HepG2 (cell line): ENCODE results near the gene DDAH1. TPM values are rescaled to one million over a fixed set of nuclear protein-coding genes. Genes with fewer than 3 reads are reported as not detected.

Source experiments
- ATAC-seq: fragments of 200-7000 bp; cut with Tn5 transposase; 3 replicates; pipeline ENCODE4 v1.9.1; 2020; ENCODE audit warnings: mild to moderate bottlenecking, moderate library complexity
- BruUV-seq: library from RNA; stranded (reverse); fragments of 400-500 nt; replicated peaks from 2 replicates; lab custom pipeline; 2021; lab: Mats Ljungman, UMichigan
- CTCF ChIA-PET: fragments of 300-600 bp; formaldehyde crosslinking; extraction: SDS; loops from one replicate; lab custom pipeline; 2021; ENCODE audit warnings: low total read pairs, inconsistent platforms, low intra/inter-chr PET ratio; lab: Yijun Ruan, JAX
- POLR2A ChIA-PET: fragments of 350-600 bp; sonication (Branson Sonifier 250); formaldehyde crosslinking; loops from one replicate; lab custom pipeline; 2020; ENCODE audit warnings: antibody characterized with exemption, inconsistent platforms; lab: Yijun Ruan, JAX
- DNase-seq: peaks from one replicate; pipeline ENCODE4 v3.0.0-alpha.2; 2015; ENCODE audit warnings: low spot score
- FAIRE-seq: peaks from 3 replicates; lab custom pipeline; 2011; peaks lifted over from hg19 to GRCh38; lab: Jason Lieb, UNC
- H2AFZ ChIP-seq: one replicate; pipeline ENCODE4 v1.6.1; 2011; ENCODE audit warnings: low read length, inconsistent platforms
- H3K27ac ChIP-seq: fragments of 300-600 bp; 3 replicates; pipeline ENCODE4 v1.8.0; 2011; ENCODE audit warnings: mixed run types, mild to moderate bottlenecking, mixed read lengths, low read length, inconsistent platforms; ENCODE audit not compliant: insufficient read depth; ENCODE audit errors: extremely low read length
- H3K27me3 ChIP-seq, 2 experiments: fragments of 200-600 bp in 1 of 2; 2 replicates in 1 of 2; 3 replicates in 1 of 2; pipeline versions ENCODE4 v1.6.0 to v1.8.0; 2011; ENCODE audit warnings: low read length in 2 of 2, mild to moderate bottlenecking in 2 of 2, moderate library complexity in 2 of 2, inconsistent platforms in 1 of 2; ENCODE audit not compliant: insufficient read depth in 2 of 2, control insufficient read depth in 1 of 2
- H3K36me3 ChIP-seq, 2 experiments: fragments of 200-600 bp in 1 of 2; replicated peaks in 1 of 2; 2 replicates in 1 of 2; 3 replicates in 1 of 2; pipeline versions ENCODE4 v1.5.1 to v1.8.0; 2011; ENCODE audit warnings: low read length in 2 of 2, inconsistent platforms in 1 of 2; ENCODE audit not compliant: insufficient read depth in 2 of 2, control insufficient read depth in 1 of 2
- H3K4me1 ChIP-seq: 2 replicates; pipeline ENCODE4 v1.5.1; 2012; ENCODE audit warnings: low read length, inconsistent platforms; ENCODE audit not compliant: insufficient read depth
- H3K4me2 ChIP-seq: 2 replicates; pipeline ENCODE4 v1.6.0; 2011; ENCODE audit warnings: low read depth, low read length, inconsistent platforms
- H3K4me3 ChIP-seq, 3 experiments: fragments of 200-600 bp in 1 of 3; sonication (generic), shearing (Covaris generic) in 1 of 3; replicated peaks in 1 of 3; 2 replicates each; pipeline ENCODE4 v1.5.1; 2011 to 2016; ENCODE audit warnings: low read length in 3 of 3, inconsistent platforms in 2 of 3, low read depth in 2 of 3, mild to moderate bottlenecking in 2 of 3, control low read depth in 1 of 3, mixed read lengths in 1 of 3; ENCODE audit not compliant: insufficient read depth in 1 of 3
- H3K79me2 ChIP-seq: one replicate; pipeline ENCODE4 v1.6.1; 2011; ENCODE audit warnings: low read length, inconsistent platforms; ENCODE audit not compliant: insufficient read depth
- H3K9ac ChIP-seq: 2 replicates; pipeline ENCODE4 v1.6.0; 2011; ENCODE audit warnings: mild to moderate bottlenecking, low read depth, low read length, inconsistent platforms; ENCODE audit not compliant: insufficient read depth
- H3K9me3 ChIP-seq: 2 replicates; pipeline ENCODE4 v1.5.1; 2012; ENCODE audit warnings: mild to moderate bottlenecking, low read length
- H4K20me1 ChIP-seq: 2 replicates; pipeline ENCODE4 v1.6.0; 2011; ENCODE audit warnings: inconsistent platforms, mild to moderate bottlenecking, low read length, moderate library complexity; ENCODE audit not compliant: insufficient read depth
- AKAP8 ChIP-seq: sonication (generic); formaldehyde crosslinking; IDR thresholded peaks from 2 replicates; pipeline ENCODE4 v1.5.1; 2020; ENCODE audit warnings: mild to moderate bottlenecking, missing genetic modification reagents
- PREB ChIP-seq: sonication (generic); formaldehyde crosslinking; IDR thresholded peaks from 2 replicates; pipeline ENCODE4 v1.4.0; 2020; ENCODE audit warnings: missing genetic modification reagents
- SAFB2 ChIP-seq: sonication (generic); formaldehyde crosslinking; IDR thresholded peaks from 2 replicates; pipeline ENCODE4 v1.5.1; 2020; ENCODE audit warnings: missing genetic modification reagents, low read depth, mild to moderate bottlenecking, borderline replicate concordance
- ZBTB39 ChIP-seq: sonication (generic); formaldehyde crosslinking; IDR thresholded peaks from 2 replicates; pipeline ENCODE4 v1.5.0; 2020; ENCODE audit warnings: missing genetic modification reagents
- ZNF792 ChIP-seq: IDR thresholded peaks from 2 replicates; pipeline ENCODE4 v1.6.1; 2016
- ZNF83 ChIP-seq: sonication (generic); formaldehyde crosslinking; IDR thresholded peaks from 2 replicates; pipeline ENCODE4 v1.4.0; 2020; ENCODE audit warnings: missing genetic modification reagents, mild to moderate bottlenecking, borderline replicate concordance
- WGBS: methylation state at CpG from one replicate; pipeline ENCODE4 v1.1.6; 2017; ENCODE audit warnings: low lambda C conversion rate; 5-methylcytosine and 5-hydroxymethylcytosine counted together
- in situ Hi-C: cut with HindIII; loops from 2 replicates; pipeline ENCODE4 v1.10.0; 2017; ENCODE audit warnings: low pct_unique_long_range_greater_than_20kb; ENCODE audit not compliant: extremely low pct_ligation_motif_present
- intact Hi-C: fragments of 100-400 bp; cut with micrococcal nuclease; formaldehyde crosslinking; loops from one replicate; pipeline ENCODE4 v1.10.0; 2022; ENCODE audit not compliant: unreplicated experiment
- polyA plus RNA-seq, 8 experiments: library from polyadenylated mRNA; depleted of rRNA in 3 of 8; stranded (reverse) in 7 of 8; unstranded in 1 of 8; fragments of >200 nt; fragmentation: Illumina TruSeq in 4 of 8; extraction: Trizol in 4 of 8; gene quantifications; 2 replicates each; pipeline versions ENCODE4 v1.2.1 to v1.2.3, GENCODE V29; 2011 to 2016; ENCODE audit warnings: low read depth in 4 of 8, missing spikeins in 1 of 8, mixed read lengths in 1 of 8; ENCODE audit not compliant: insufficient read depth in 1 of 8
- total RNA-seq, 5 experiments: library from RNA; depleted of rRNA; stranded (reverse); fragments of >200 nt; fragmentation: Illumina TruSeq; extraction: Trizol; gene quantifications; 2 replicates each; pipeline ENCODE4 v1.2.3, GENCODE V29; 2016; ENCODE audit warnings: low read depth in 1 of 5
- TF ChIP-seq, protein P1 (sequence below): IDR thresholded peaks from 2 replicates; pipeline ENCODE4 v1.6.1; 2016; ENCODE audit warnings: low read depth, missing genetic modification reagents, missing compliant biosample characterization

Gene DDAH1
- total and polyA plus RNA-seq, 2 of the 13 experiments (the other 11 are each of a cell fraction or from before 2014, with no cell fraction given): 39.7 to 64.4 TPM

- ATAC-seq (no peak), DNase-seq (no peak), FAIRE-seq (no peak)
- Histone ChIP-seq H3K27me3 (no peaks in the 10 kb centered on the region), H2AFZ (no peak overlapping the region), H3K79me2 (peaks cover 13% of the 10 kb centered on the region), H3K4me1 (peaks cover 8% of the 10 kb centered on the region; the same call in 1 of the 2 replicates), H3K4me2 (no peak overlapping the region), H3K4me3 (no peak overlapping the region), H3K36me3 (peaks cover 6 to 17% of the 10 kb centered on the region in 2 experiments; a peak in 3 of 5 replicates), H4K20me1 (no peaks in the 10 kb centered on the region), H3K9me3 (no peaks in the 10 kb centered on the region), H3K9ac (no peak overlapping the region), H3K27ac (no peak overlapping the region)
- ChIA-PET POLR2A (no interaction called here), CTCF (no interaction called here)
- BruUV-seq: no TSS peak
- intact Hi-C loops (no loop called here), in situ Hi-C loops (no loop called here)
- TF ChIP-seq SAFB2 (CRISPR knock-in tag) (no peak), ZBTB39 (no peak), AKAP8 (CRISPR knock-in tag) (no peak), ZNF83 (no peak)
These were observed 108.8 kb downstream of the DDAH1 start for GRCh38 chr1:85356130-85356529.

GRCh38 chr1:85352055-85352454 lies 112.9 kb downstream of the DDAH1 start:
- no TSS peak for BruUV-seq
- H3K36me3 ChIP-seq: peaks cover 8 to 47% of the 10 kb centered on the region in 2 experiments; a peak in 4 of 5 replicates
- no peak overlapping the region for H3K4me2 ChIP-seq
- no peaks in the 10 kb centered on the region for H3K4me1 ChIP-seq
- H2AFZ ChIP-seq: no peak overlapping the region
- H3K27me3 ChIP-seq: no peaks in the 10 kb centered on the region
- no peak overlapping the region for H3K9ac ChIP-seq
- H3K9me3 ChIP-seq: no peaks in the 10 kb centered on the region
- H3K4me3 ChIP-seq: no peak overlapping the region
- 100% methylated on average over 4 of the region's 4 CpGs for WGBS
- ChIA-PET POLR2A (no interaction called here), CTCF (no interaction called here)
- H3K27ac ChIP-seq: no peak overlapping the region
- FAIRE-seq: no peak
- in situ Hi-C loops (no loop called here), intact Hi-C loops (no loop called here)
- ATAC-seq: no peak
- H4K20me1 ChIP-seq: no peaks in the 10 kb centered on the region
- peaks cover 2% of the 10 kb centered on the region for H3K79me2 ChIP-seq
- no peak for DNase-seq
- TF ChIP-seq, protein P1, sequence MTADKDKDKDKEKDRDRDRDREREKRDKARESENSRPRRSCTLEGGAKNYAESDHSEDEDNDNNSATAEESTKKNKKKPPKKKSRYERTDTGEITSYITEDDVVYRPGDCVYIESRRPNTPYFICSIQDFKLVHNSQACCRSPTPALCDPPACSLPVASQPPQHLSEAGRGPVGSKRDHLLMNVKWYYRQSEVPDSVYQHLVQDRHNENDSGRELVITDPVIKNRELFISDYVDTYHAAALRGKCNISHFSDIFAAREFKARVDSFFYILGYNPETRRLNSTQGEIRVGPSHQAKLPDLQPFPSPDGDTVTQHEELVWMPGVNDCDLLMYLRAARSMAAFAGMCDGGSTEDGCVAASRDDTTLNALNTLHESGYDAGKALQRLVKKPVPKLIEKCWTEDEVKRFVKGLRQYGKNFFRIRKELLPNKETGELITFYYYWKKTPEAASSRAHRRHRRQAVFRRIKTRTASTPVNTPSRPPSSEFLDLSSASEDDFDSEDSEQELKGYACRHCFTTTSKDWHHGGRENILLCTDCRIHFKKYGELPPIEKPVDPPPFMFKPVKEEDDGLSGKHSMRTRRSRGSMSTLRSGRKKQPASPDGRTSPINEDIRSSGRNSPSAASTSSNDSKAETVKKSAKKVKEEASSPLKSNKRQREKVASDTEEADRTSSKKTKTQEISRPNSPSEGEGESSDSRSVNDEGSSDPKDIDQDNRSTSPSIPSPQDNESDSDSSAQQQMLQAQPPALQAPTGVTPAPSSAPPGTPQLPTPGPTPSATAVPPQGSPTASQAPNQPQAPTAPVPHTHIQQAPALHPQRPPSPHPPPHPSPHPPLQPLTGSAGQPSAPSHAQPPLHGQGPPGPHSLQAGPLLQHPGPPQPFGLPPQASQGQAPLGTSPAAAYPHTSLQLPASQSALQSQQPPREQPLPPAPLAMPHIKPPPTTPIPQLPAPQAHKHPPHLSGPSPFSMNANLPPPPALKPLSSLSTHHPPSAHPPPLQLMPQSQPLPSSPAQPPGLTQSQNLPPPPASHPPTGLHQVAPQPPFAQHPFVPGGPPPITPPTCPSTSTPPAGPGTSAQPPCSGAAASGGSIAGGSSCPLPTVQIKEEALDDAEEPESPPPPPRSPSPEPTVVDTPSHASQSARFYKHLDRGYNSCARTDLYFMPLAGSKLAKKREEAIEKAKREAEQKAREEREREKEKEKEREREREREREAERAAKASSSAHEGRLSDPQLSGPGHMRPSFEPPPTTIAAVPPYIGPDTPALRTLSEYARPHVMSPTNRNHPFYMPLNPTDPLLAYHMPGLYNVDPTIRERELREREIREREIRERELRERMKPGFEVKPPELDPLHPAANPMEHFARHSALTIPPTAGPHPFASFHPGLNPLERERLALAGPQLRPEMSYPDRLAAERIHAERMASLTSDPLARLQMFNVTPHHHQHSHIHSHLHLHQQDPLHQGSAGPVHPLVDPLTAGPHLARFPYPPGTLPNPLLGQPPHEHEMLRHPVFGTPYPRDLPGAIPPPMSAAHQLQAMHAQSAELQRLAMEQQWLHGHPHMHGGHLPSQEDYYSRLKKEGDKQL (CRISPR knock-in tag): no peak
- no peak for TF ChIP-seq ZNF792 (CRISPR knock-in tag)
- TF ChIP-seq PREB: no peak
